Pancreas (tissue), 10 donors: ENCODE results near the gene TNFRSF21. TPM values are rescaled to one million over a fixed set of nuclear protein-coding genes. Genes with fewer than 3 reads are reported as not detected.
A peak's percentile ranks its signal among the peaks of the same experiment; 100 is the strongest.
"Not testable (repeated sequence)": the region's sequence is repeated elsewhere in the genome, so short reads cannot be mapped to it uniquely, and the experiment has no call there.

Experiments
- ATAC-seq, 4 donors: fragments of 200-7000 bp; cut with Tn5 transposase; one replicate each; pipeline versions ENCODE4 v1.8.0 to v1.9.1; 2020; ENCODE audit warnings: mild to moderate bottlenecking in 4 of 4, moderate library complexity in 4 of 4
- DNase-seq, 6 donors: peaks; one replicate each; pipeline ENCODE4 v3.0.0-alpha.2; 2020
- FAIRE-seq: peaks from 2 replicates; lab custom pipeline; 2012; peaks lifted over from hg19 to GRCh38; lab: Jason Lieb, UNC
- H3K27ac ChIP-seq, 4 donors: fragments of 200-600 bp; sonication (generic); 1 replicate in 3 of 4; 2 replicates in 1 of 4; pipeline versions ENCODE4 v1.5.0 to v1.8.0; 2020
- H3K27me3 ChIP-seq, 4 donors: fragments of 200-600 bp; one replicate each; pipeline ENCODE4 v1.8.0; 2021
- H3K36me3 ChIP-seq, 3 donors: fragments of 200-600 bp; sonication (generic) in 1 of 3; one replicate each; pipeline versions ENCODE4 v1.5.0 to v1.8.0; 2020 to 2021
- H3K4me1 ChIP-seq, 3 donors: fragments of 200-600 bp; one replicate each; pipeline ENCODE4 v1.8.0; 2021
- H3K4me3 ChIP-seq, 4 donors: fragments of 200-600 bp; sonication (generic) in 2 of 4; one replicate each; pipeline versions ENCODE4 v1.5.0 to v1.8.0; 2020 to 2021
- H3K9me3 ChIP-seq, 4 donors: fragments of 200-600 bp; one replicate each; pipeline ENCODE4 v1.8.0; 2021
- CTCF ChIP-seq, 4 donors: fragments of 200-600 bp; sonication (generic) in 3 of 4; IDR thresholded peaks; one replicate each; pipeline versions ENCODE4 v1.5.0 to v1.8.0; 2021; ENCODE audit warnings: antibody characterized with exemption in 4 of 4
- WGBS, 2 donors: extraction: QIAGEN DNeasy Blood & Tissue Kit; methylation state at CpG; one replicate each; pipeline ENCODE4 v1.1.7; 2013; 5-methylcytosine and 5-hydroxymethylcytosine counted together
- intact Hi-C, 3 donors: fragments of 100-400 bp; cut with DNase I; formaldehyde crosslinking; loops; one replicate each; pipeline versions ENCODE4 v1.11.1 to v1.14.2; 2022
- polyA plus RNA-seq, 2 donors: library from polyadenylated mRNA; stranded (reverse); fragments of 200-250 nt; gene quantifications; one replicate each; pipeline ENCODE4 v1.2.3, GENCODE V29; 2013
- total RNA-seq, 6 donors: library from RNA; stranded (reverse); fragmentation: NEBNext Ultra II Directional in 4 of 6; extraction: Animal tissue kit (Norgen Biotek cat#: 25700) in 4 of 6; gene quantifications; one replicate each; pipeline versions ENCODE4 v1.2.1 to v1.2.4, GENCODE V29; 2021 to 2023
- donor health status: healthy with polysubstance abuse.
- donor health status: DM: no; HTN: no; CAD: no; lungs with moderate emphysema.
- donor health status: DM: no; HTN: no; CAD: no.
- donor health status: control.
- donor health status: control.
- donor health status: Bipolar disorder and iron deficiency.
- donor health status: DM: yes; HTN: yes; CAD: no.
- donor health status: DM: no; HTN: no; CAD: no.
- donor health status: DM: no; HTN: no; CAD: no.
- donor health status: DM: yes; HTN: yes; CAD: no.

TNFRSF21 gene
- total and polyA plus RNA-seq, 8 donors, result 9.7 to 50.1 (median 15.8) TPM

DNA sequence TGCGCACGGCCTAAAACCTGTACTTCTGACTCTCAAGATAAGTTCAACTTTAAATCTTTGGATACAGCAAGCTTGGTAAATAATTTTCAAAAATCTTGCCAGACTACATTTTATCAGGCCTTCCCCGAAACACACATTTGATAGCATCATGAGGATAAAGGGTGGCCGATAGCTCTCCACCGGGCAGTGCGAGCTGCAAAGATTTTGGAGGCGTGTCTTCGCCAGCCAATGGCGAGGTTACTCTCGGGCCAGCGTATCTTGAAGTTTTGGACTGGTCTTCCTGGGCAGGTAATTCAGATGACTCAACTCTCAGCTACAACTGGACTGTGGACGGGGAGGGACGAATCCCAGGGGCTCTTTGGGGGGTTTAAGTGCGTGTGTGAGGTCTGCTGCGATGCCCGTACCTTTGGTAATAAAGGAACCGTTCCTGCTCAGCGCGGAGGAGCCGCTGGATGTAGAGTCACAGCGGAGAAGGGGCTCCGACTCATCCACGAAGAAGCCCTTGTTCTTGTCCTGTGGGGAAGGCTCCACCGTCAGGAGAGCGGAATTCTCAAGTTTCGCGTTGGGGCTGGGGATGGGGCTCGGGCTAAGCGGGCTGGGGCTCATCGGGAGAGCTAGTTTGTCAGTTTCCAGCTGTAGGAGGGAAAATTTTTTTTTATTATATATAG, 75.3 kb downstream of the TNFRSF21 start:
- 81 to 84% methylated on average over 30 of the region's 30 CpGs for WGBS, 2 donors
- FAIRE-seq (no peak), DNase-seq (peak in 3 of 6 donors; percentile 18 to 35 (median 20)), ATAC-seq (peak in 2 of 4 donors; percentile 41 to 59)
- Histone ChIP-seq H3K36me3 (no peaks in the 10 kb centered on the region), H3K27ac (peak overlapping the region in 2 of 4 donors; percentile 30 to 41), H3K27me3 (no peaks in the 10 kb centered on the region), H3K4me1 (peaks cover 24 to 34% (median 24%) of the 10 kb centered on the region in 3 donors), H3K9me3 (no peaks in the 10 kb centered on the region), H3K4me3 (no peak overlapping the region)
- no peak for TF ChIP-seq CTCF (IDR thresholded peaks at IDR 0.05)
- intact Hi-C loops, result no loop called here

GRCh38 chr6:47231151-47231550, 78.6 kb downstream of the TNFRSF21 start:
- no peak for DNase-seq
- Histone ChIP-seq H3K36me3 (no peaks in the 10 kb centered on the region), H3K27ac (no peak overlapping the region), H3K9me3 (no peaks in the 10 kb centered on the region), H3K4me3 (no peak overlapping the region), H3K27me3 (no peaks in the 10 kb centered on the region), H3K4me1 (peaks cover 2 to 8% (median 4%) of the 10 kb centered on the region in 3 donors)
- WGBS, 2 donors, result 83 to 85% methylated on average over 4 of the region's 4 CpGs
- FAIRE-seq, result no peak
- ATAC-seq, result no peak
- intact Hi-C loops, result no loop called here
- no peak for TF ChIP-seq CTCF (IDR thresholded peaks at IDR 0.05)

DNA sequence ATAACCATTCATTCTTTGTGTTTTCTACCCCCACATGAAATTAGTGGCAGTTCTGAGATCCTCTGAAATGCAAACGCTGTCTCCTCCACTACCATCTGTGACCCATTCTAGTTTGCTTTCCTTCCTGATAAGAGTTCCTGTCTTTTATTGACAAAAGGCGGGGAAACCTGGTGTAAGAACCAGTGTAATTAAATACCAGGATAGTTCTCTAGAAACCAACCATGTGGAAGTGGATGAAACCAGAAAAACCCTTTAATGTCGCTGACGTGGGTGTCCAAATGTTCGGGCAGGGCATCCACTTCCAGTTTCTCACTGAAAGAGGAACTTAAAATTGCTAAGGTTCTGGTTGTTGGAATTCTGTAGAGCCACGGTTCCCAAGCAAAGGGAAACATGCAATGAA, 79.1 kb downstream of the TNFRSF21 start:
- WGBS, 2 donors, result 50 to 60% methylated on average over 6 of the region's 6 CpGs
- Histone ChIP-seq H3K4me3 (no peak overlapping the region), H3K27ac (no peak overlapping the region), H3K36me3 (no peaks in the 10 kb centered on the region), H3K9me3 (no peaks in the 10 kb centered on the region), H3K4me1 (peaks cover 0 to 7% (median under 1%) of the 10 kb centered on the region in 3 donors), H3K27me3 (no peaks in the 10 kb centered on the region)
- no peak for TF ChIP-seq CTCF (IDR thresholded peaks at IDR 0.05)
- FAIRE-seq (no peak), DNase-seq (no peak), ATAC-seq (peak in 3 of 4 donors; percentile 44 to 67 (median 59))
- intact Hi-C loops, result no loop called here

DNA sequence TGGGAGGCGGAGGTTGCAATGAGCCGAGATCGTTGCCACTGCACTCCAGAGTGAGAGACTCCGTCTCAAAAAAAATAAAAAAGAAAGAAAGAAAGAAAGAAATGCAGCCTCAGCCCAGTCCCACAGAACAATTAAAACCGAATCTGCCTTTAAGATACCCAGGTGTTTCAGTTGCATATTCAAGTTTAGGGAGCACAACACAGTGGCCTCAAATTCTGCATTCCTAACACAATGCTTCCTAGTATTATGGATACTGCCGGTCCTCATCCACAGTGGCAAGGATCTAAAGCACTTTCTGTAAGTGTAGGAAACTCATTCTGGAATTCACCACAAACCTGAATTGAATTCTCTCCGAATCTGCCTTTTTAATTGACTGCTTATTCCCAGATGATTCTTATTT, 80.5 kb downstream of the TNFRSF21 start:
- no peak overlapping the region for H3K27ac ChIP-seq
- H3K4me1 ChIP-seq, result peaks cover 0 to 7% (median 0%) of the 10 kb centered on the region in 3 donors
- intact Hi-C loops, result no loop called here
- H3K27me3 ChIP-seq, result no peaks in the 10 kb centered on the region
- no peak for ATAC-seq
- no peaks in the 10 kb centered on the region for H3K36me3 ChIP-seq
- no peak for DNase-seq
- FAIRE-seq, result no peak
- H3K9me3 ChIP-seq, result no peaks in the 10 kb centered on the region
- no peak for TF ChIP-seq CTCF (IDR thresholded peaks at IDR 0.05)
- WGBS, 2 donors, result 97 to 99% methylated on average over 7 of the region's 7 CpGs
- H3K4me3 ChIP-seq, result no peak overlapping the region

DNA sequence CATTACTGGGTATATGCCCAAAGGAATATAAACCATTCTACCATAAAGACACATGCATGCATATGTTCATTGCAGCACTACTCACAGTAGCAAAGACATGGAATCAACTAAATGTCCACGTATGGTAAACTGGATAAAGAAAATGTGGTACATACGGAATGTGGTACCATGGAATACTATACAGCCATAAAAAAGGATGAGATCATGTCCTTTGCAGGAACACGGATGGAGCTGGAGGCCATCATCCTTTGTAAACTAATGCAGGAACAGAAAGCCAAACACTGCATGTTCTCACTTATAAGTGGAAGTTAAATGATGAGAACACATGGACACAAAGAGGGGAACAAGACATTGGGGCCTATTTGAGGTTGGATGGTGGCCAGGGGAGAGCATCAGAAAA, 81.6 kb downstream of the TNFRSF21 start:
- H3K9me3 ChIP-seq, ATAC-seq, DNase-seq, H3K27ac ChIP-seq, H3K4me1 ChIP-seq, H3K4me3 ChIP-seq, FAIRE-seq, H3K27me3 ChIP-seq, H3K36me3 ChIP-seq, intact Hi-C loops: not testable (repeated sequence)
- WGBS, 2 donors, result 85 to 94% methylated on average over 3 of the region's 3 CpGs

- FAIRE-seq, ATAC-seq, H3K4me1 ChIP-seq, DNase-seq, H3K9me3 ChIP-seq, H3K4me3 ChIP-seq, H3K36me3 ChIP-seq, H3K27ac ChIP-seq, H3K27me3 ChIP-seq, intact Hi-C loops: not testable (repeated sequence)
Measured at GRCh38 chr6:47223251-47223650, 86.5 kb downstream of the TNFRSF21 start.
